Endothelial cell of hepatic sinusoid (primary cell): Measurements from ENCODE around the gene CABP4.

Source experiments
- in situ Hi-C: cut with HindIII; loops from 2 replicates; pipeline ENCODE4 v1.10.0; 2017; ENCODE audit warnings: low sequenced_read_pairs

CABP4 gene

DNA sequence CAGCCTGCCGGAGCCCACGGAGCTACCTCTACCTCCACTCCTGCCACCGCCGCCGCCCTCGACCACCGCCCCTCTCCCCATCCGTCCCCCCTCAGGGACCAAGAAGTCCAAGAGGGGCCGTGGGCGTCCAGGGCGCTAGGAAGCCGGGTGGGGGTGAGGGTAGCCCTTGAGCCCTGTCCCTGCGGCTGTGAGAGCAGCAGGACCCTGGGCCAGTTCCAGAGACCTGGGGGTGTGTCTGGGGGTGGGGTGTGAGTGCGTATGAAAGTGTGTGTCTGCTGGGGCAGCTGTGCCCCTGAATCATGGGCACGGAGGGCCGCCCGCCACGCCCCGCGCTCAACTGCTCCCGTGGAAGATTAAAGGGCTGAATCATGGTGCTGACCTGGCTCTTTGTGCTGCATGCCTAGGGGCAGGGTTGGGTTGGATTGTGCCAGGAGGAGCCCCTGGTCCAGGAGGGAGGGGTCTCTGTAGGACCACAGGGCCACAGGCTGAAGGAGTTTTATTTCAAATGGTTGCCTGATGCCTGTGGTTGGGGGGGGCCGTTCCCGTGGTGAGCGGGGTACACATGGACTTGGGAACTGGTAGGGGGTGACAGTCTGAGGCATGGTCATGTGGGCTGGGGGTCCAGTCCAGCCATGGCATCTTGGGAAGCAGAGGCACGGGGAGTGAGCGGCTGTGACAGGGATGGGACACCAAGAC lies 20.0 kb upstream of the CABP4 start:
- in situ Hi-C loops, result no loop called here

GRCh38 chr11:67435727-67436458 lies 19.3 kb upstream of the CABP4 start:
- in situ Hi-C loops, result no loop called here

DNA sequence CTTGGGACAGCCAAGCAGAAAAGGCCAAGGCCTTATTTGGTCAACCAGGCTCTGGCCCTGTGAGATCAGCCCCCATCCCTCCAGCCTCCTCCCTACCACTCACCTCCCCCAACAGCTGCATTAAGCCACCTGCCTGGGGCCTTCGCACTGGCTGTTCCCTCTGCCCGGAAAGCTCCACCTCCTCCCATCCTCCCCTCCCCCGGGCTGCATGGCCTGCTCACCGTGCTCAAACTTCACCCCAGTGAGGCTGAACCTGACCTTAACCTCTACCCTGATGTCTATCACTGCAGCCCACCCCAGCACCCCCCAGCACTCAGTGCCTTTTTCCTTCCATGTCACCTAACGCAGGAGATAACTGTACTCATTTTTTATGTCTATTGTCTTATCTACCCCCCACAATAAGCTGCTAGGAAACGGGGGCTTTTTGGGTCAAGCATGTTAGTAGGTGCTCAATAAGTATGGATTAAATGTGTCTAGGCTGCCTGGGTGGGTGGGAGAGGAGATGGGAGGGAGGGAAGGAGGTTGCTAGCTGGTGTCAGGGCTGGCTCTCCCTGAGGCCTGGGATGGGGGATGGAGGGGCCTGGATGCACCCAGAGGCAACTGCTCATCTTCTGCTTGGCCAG lies 18.6 kb upstream of the CABP4 start:
- in situ Hi-C loops, result no loop called here

- in situ Hi-C loops, result no loop called here
Observed at GRCh38 chr11:67437082-67437808, 17.9 kb upstream of the CABP4 start, which contains the start of gene PTPRCAP. TSS of gene PTPRCAP (minus strand) at chr11:67437682. CDS start at chr11:67437619, 63 bp downstream.

- in situ Hi-C loops, result no loop called here
Observed at GRCh38 chr11:67437809-67438157, 17.4 kb upstream of the CABP4 start.

DNA sequence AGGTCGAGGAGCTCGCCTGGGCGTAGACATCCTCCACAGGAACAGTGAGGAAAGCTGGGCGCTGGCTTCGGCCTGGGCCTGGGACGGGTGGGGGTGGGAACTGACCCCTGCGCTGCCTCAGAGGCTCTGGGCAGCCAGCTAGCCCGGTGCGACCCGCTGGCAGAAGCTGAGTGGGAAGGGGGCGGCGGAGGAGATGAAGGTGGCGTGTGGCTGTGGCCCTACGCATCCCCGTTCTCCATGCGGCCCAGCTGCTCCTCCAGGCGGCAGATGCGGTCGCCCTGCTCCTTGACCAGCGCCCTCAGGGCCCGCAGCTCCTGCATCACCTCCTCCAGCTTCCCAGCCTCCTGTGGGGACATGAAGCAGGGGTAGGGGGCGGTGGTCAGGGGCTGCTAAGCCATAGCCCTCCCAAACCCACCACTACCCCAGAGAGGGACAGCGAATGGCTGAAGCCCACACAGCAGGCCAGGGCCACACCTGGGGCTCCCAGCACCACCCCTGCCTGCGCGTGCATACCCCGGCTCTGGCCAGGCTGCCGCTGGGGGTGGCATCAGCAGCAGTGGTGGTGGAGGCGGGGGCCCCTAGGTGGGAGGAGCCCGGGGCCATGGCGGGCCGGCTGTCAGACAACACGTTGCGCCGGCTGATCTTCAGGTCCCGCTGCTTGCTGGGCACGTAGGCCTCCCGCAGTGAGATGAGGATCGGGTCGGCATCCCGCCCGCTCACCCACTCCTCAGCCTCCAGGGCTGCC lies 16.8 kb upstream of the CABP4 start:
- in situ Hi-C loops, result no loop called here

DNA sequence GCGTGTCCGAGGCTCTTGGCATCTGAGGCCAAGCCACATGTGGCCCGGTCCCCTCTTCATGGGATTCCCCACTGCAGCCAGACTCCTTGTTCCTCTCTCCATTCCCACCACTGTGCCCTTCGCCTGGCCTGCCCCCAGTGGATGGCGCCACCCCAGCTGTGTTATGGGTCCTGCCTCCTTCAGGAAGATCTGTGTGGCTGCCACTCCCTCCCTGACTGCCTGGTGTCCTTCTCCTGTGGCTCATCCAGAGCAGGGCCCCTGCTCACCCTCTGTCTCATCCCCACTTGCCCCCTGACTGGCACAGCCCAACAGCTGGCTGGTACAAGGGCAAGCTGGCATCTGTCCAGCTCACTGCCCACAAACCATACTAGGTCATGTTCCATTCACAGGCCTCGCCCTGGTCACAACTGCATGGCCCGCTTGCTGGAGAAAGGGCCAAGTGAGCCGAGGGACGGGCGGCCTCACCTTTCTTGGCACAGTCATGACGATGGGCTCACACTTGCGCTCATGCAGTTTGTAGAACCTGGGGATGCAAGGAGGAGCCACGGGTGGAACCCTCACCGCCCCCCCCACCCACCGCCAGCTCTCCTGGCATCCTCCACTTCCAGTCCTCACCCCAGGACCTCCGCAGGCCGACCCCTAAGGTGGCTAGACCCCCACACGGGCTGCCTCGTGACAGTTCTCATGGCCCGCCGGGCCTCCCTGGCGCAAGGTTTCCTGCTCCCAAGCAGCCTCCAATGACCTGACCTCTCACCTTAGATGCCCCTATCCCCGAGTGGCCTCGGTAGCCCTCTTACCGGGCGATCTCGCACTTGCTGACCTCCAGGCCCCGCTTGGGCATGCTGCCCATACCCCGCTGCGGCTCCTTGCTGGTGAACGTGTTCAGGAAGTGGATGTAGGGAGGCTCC lies 15.6 kb upstream of the CABP4 start:
- in situ Hi-C loops, result no loop called here

- in situ Hi-C loops, result no loop called here
Observed at GRCh38 chr11:67440229-67441097, 14.7 kb upstream of the CABP4 start.

- in situ Hi-C loops, result no loop called here
Observed at GRCh38 chr11:67441098-67441563, 14.0 kb upstream of the CABP4 start.

- in situ Hi-C loops, result no loop called here
Observed at GRCh38 chr11:67441731-67442351, 13.3 kb upstream of the CABP4 start.

DNA sequence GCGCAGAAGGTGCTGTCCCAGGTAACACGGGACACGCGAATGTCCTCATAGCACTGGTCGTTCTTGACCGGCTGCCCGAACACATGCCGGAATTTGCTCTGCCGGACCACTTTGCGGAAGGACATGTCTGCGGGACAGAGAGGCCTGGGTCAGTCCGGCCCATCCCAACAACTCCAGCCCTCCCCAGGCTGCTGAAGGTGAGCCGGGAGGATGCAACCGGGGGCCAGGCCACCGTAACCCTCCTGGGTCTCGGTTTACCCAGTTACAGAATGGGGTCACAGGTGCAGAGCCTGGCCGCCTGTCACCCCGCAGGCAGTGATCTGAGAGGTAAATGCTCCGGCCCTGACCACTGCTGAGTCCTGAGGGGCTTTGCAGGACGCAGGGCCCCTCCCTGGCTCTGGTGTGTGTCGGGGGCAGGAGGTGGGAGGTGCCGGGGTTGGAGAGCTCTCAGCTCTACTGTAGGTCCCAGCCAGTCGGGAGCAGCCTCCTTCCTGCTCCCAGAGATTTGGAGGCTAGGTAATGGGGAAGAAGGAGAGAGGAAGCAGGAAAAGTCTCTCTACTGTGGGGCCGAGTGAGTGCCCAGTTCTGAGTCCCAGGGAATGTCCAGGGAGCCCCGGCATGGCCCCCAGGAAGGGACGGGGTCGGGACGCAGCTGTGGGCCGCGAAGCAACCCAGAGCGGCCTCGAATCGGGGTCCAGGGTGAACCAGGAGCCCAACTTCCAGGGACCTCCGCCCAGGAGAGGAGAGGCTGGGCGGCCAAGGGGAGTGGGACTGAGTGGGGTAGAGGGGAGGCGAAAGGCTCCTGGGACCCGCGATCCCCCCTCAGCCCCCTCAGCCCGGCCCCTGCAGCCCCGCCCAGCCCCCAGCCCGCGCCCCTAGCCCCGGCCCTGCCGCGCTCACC lies 12.4 kb upstream of the CABP4 start:
- in situ Hi-C loops, result no loop called here

DNA sequence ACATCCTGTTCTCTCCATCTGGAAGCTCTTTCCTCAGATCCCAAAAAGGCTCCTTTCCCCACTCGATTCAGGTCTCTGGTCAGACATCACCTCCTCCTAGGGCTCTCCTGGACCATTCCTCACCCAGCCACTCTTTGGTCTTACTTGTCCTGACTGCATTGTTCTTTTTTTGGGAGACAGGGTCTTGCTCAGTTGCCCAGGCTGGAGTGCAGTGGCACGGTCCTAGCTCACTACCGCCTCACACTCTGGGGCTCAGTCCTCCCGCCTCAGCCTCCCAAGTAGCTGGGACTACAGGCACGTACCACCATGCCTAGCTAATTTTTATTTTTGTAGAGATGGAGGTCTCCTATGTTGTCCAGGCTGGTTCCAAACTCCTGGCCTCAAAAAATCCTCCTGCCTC lies 9.6 kb upstream of the CABP4 start:
- in situ Hi-C loops, result no loop called here

DNA sequence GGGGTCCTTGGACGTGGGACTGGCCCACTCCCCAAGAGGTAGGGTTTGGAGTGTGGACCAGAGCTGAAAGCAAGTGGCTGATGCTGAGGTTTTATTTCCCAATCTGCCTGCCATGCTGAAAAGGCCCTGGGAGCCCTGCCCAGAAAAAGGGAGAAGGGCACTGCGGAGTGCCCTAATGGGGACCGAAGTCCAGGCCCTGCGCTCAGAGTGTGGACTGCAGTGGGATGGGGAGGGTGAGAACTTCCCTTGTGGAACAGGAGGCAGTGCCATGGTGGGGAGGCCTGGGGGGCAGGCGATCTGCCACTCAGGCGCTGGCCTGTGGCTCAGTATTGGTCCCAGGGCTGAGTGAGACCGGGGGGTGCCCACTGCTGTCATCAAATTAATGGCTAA lies 6.9 kb upstream of the CABP4 start:
- in situ Hi-C loops, result no loop called here

- in situ Hi-C loops, result no loop called here
Observed at GRCh38 chr11:67449116-67449844, 5.9 kb upstream of the CABP4 start.

DNA sequence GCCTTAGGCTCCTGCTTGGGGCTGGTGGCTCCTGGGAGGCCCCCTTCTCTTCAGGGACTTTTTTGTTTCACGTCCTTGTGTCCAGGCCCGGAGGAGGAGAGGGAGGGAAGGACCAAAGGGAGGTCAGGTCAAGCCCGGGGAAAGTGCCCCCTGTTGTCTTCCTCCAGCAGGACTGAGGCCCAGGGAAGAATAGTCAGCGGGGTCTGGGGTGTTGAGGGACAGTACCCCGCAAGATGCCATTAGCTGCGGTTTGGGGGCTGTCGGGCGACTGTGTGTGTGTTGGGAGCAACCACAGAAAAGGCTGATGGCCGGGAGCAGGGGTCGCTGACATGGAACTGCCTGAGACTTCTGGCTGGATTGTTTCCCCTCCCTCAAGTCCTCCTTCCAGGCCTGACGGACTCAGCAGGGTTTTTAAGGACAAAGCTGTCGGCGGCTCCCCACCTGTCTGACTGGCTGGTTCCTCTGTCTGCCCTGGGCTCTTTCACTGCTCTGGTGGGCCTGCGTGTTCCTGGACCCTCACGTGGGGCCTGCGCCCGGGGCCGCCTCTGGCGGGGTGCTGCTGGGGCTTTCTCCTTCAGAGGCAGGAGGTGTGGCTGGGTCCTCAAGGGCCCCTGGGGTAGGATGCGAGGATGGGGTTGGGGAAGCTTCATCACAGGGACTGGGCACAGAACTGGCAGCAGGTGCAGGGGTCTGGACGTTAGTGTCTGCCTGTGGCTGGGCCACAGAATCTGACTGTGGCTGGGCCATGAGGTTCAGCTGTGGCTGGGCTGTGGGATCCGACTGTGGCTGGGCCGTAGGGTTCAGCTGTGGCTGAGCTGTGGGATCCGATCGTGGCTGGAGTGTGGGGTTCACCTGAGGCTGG lies 4.1 kb upstream of the CABP4 start:
- in situ Hi-C loops, result no loop called here

DNA sequence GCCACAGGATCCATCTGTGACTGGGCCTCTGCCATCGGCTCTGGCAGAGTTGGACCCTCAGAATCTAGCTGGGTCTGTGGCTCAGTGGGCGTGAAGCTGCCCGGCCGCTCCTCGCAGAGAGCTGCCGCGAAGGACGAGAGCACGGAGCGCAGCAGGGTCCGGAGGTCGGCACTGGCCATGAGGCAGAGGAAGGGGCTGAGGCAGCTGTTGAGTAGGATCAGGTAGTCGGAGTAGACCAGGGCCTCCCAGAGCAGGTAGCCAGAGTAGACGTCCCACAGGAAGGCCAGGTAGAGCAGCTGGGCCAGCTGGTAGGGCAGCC lies 3.5 kb upstream of the CABP4 start:
- in situ Hi-C loops, result no loop called here
